ENCODE data around the gene CCDC192. TPM values are rescaled to one million over a fixed set of nuclear protein-coding genes. Genes with fewer than 3 reads are reported as not detected.

Gene CCDC192
- total RNA-seq, 1 experiment from 2014 or later: 0.52 TPM

- H3K36me3 Mint-ChIP-seq: no peaks in the 10 kb centered on the region
- H3K9me3 Mint-ChIP-seq: no peaks in the 10 kb centered on the region
- CTCF ChIA-PET: interaction anchor here (1.0 kb wide), 1 partner anchor 175 kb away, joined by 3 read pairs; no protein-coding TSS in a partner anchor
- POLR2A ChIA-PET: no interaction called here
- H3K27ac Mint-ChIP-seq: no peak overlapping the region
- no peak for DNase-seq (ENCODE audit: low spot score)
- TF ChIP-seq TEAD4 (CRISPR knock-in tag; IDR thresholded peaks at IDR 0.05): no peak
- TF ChIP-seq ZNF263 (CRISPR knock-in tag; IDR thresholded peaks at IDR 0.05; ENCODE audit: low read depth): no peak
- no peak for TF ChIP-seq ZNF423 (CRISPR knock-in tag; IDR thresholded peaks at IDR 0.05)
- TF ChIP-seq, protein P1, sequence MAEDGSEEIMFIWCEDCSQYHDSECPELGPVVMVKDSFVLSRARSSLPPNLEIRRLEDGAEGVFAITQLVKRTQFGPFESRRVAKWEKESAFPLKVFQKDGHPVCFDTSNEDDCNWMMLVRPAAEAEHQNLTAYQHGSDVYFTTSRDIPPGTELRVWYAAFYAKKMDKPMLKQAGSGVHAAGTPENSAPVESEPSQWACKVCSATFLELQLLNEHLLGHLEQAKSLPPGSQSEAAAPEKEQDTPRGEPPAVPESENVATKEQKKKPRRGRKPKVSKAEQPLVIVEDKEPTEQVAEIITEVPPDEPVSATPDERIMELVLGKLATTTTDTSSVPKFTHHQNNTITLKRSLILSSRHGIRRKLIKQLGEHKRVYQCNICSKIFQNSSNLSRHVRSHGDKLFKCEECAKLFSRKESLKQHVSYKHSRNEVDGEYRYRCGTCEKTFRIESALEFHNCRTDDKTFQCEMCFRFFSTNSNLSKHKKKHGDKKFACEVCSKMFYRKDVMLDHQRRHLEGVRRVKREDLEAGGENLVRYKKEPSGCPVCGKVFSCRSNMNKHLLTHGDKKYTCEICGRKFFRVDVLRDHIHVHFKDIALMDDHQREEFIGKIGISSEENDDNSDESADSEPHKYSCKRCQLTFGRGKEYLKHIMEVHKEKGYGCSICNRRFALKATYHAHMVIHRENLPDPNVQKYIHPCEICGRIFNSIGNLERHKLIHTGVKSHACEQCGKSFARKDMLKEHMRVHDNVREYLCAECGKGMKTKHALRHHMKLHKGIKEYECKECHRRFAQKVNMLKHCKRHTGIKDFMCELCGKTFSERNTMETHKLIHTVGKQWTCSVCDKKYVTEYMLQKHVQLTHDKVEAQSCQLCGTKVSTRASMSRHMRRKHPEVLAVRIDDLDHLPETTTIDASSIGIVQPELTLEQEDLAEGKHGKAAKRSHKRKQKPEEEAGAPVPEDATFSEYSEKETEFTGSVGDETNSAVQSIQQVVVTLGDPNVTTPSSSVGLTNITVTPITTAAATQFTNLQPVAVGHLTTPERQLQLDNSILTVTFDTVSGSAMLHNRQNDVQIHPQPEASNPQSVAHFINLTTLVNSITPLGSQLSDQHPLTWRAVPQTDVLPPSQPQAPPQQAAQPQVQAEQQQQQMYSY (CRISPR knock-in tag; IDR thresholded peaks at IDR 0.05): no peak
- no peak for TF ChIP-seq NR3C1 (CRISPR knock-in tag; conservative IDR thresholded peaks at IDR 0.05; ENCODE audit: low read depth)
- TF ChIP-seq MXD4 (CRISPR knock-in tag; IDR thresholded peaks at IDR 0.05; ENCODE audit: borderline replicate concordance): no peak
- TF ChIP-seq SP1 (CRISPR knock-in tag; conservative IDR thresholded peaks at IDR 0.05): no peak
- no peak for TF ChIP-seq HMGXB4 (CRISPR knock-in tag; IDR thresholded peaks at IDR 0.05)
- TF ChIP-seq ELF4 (CRISPR knock-in tag; IDR thresholded peaks at IDR 0.05; ENCODE audit: low read depth): no peak
- TF ChIP-seq, protein P2, sequence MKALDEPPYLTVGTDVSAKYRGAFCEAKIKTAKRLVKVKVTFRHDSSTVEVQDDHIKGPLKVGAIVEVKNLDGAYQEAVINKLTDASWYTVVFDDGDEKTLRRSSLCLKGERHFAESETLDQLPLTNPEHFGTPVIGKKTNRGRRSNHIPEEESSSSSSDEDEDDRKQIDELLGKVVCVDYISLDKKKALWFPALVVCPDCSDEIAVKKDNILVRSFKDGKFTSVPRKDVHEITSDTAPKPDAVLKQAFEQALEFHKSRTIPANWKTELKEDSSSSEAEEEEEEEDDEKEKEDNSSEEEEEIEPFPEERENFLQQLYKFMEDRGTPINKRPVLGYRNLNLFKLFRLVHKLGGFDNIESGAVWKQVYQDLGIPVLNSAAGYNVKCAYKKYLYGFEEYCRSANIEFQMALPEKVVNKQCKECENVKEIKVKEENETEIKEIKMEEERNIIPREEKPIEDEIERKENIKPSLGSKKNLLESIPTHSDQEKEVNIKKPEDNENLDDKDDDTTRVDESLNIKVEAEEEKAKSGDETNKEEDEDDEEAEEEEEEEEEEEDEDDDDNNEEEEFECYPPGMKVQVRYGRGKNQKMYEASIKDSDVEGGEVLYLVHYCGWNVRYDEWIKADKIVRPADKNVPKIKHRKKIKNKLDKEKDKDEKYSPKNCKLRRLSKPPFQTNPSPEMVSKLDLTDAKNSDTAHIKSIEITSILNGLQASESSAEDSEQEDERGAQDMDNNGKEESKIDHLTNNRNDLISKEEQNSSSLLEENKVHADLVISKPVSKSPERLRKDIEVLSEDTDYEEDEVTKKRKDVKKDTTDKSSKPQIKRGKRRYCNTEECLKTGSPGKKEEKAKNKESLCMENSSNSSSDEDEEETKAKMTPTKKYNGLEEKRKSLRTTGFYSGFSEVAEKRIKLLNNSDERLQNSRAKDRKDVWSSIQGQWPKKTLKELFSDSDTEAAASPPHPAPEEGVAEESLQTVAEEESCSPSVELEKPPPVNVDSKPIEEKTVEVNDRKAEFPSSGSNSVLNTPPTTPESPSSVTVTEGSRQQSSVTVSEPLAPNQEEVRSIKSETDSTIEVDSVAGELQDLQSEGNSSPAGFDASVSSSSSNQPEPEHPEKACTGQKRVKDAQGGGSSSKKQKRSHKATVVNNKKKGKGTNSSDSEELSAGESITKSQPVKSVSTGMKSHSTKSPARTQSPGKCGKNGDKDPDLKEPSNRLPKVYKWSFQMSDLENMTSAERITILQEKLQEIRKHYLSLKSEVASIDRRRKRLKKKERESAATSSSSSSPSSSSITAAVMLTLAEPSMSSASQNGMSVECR (CRISPR knock-in tag; IDR thresholded peaks at IDR 0.05; ENCODE audit: borderline replicate concordance): no peak
- TF ChIP-seq FOXP1 (CRISPR knock-in tag; IDR thresholded peaks at IDR 0.05; ENCODE audit: borderline replicate concordance): no peak
- no peak for TF ChIP-seq ZNF121 (CRISPR knock-in tag; IDR thresholded peaks at IDR 0.05)
- TF ChIP-seq PRRX2 (CRISPR knock-in tag; IDR thresholded peaks at IDR 0.05): no peak
- no peak for TF ChIP-seq EMX1 (CRISPR knock-in tag; IDR thresholded peaks at IDR 0.05)
- TF ChIP-seq GRHL2 (CRISPR knock-in tag; IDR thresholded peaks at IDR 0.05; ENCODE audit: insufficient replicate concordance, severe bottlenecking): no peak
- TF ChIP-seq, protein P3, sequence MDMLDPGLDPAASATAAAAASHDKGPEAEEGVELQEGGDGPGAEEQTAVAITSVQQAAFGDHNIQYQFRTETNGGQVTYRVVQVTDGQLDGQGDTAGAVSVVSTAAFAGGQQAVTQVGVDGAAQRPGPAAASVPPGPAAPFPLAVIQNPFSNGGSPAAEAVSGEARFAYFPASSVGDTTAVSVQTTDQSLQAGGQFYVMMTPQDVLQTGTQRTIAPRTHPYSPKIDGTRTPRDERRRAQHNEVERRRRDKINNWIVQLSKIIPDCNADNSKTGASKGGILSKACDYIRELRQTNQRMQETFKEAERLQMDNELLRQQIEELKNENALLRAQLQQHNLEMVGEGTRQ (CRISPR knock-in tag; IDR thresholded peaks at IDR 0.05): no peak
- no peak for TF ChIP-seq SMAD3 (CRISPR knock-in tag; IDR thresholded peaks at IDR 0.05; ENCODE audit: borderline replicate concordance)
- TF ChIP-seq NR2C2 (CRISPR knock-in tag; IDR thresholded peaks at IDR 0.05): no peak
- TF ChIP-seq NR1H2 (CRISPR knock-in tag; IDR thresholded peaks at IDR 0.05): no peak
- no peak overlapping the region for H3K4me3 Mint-ChIP-seq
- H3K27me3 Mint-ChIP-seq (ENCODE audit: low read depth): peaks cover 1% of the 10 kb centered on the region; the same call in 1 of the 2 replicates
- ATAC-seq: no peak
- peaks cover 17% of the 10 kb centered on the region for H3K4me1 Mint-ChIP-seq
Observed at GRCh38 chr5:127980843-127981242, 277.7 kb downstream of the CCDC192 start.

All from WTC11 (cell line).